Measurements from ENCODE around the gene TAPBPL.

TAPBPL gene, protein sequence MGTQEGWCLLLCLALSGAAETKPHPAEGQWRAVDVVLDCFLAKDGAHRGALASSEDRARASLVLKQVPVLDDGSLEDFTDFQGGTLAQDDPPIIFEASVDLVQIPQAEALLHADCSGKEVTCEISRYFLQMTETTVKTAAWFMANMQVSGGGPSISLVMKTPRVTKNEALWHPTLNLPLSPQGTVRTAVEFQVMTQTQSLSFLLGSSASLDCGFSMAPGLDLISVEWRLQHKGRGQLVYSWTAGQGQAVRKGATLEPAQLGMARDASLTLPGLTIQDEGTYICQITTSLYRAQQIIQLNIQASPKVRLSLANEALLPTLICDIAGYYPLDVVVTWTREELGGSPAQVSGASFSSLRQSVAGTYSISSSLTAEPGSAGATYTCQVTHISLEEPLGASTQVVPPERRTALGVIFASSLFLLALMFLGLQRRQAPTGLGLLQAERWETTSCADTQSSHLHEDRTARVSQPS

DNA sequence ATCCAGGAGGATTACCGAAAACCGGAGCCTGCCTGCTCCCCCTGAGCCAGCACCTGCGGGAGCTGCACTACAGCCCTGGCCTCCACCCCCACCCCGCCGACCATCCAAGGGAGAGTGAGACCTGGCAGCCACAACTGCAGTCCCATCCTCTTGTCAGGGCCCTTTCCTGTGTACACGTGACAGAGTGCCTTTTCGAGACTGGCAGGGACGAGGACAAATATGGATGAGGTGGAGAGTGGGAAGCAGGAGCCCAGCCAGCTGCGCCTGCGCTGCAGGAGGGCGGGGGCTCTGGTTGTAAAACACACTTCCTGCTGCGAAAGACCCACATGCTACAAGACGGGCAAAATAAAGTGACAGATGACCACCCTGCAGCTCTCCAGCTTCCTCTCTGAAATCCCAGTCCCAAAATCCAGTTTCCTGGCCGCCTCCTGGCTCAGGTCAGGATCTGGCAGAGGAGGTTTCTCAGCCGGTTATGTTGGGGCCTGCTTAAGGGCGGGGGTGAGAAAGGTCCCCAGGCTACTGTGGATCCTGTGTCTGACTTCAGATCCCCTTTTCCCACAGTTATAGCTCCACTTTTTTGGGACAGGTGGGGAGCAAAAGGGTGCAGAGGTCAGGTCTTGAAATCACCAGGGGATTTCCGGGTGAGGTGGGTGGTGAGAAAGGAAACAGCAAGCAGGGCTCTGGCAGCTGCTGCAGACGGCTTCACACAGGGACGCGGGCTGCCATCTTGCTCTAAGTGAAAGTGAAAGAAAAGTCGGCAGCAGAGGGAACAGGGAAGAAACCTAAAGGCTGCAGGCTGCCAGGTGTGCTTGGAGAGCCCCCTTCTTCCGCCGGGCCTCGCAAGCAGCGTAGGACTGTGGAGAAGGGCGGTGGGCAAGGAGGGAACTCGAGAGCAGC lies at the start of gene TAPBPL:
Gene TAPBPL, plus strand, starts transcription at position 695 of the 897 bp plus-strand sequence. CDS start 207 bp downstream, outside the sequence.
- no peaks in the 10 kb centered on the region for H3K9me3 Mint-ChIP-seq
- peak within 1 kb of the TSS; percentile 98 to 99 (median 98) for H3K27ac Mint-ChIP-seq
- TF ChIP-seq, protein P1, sequence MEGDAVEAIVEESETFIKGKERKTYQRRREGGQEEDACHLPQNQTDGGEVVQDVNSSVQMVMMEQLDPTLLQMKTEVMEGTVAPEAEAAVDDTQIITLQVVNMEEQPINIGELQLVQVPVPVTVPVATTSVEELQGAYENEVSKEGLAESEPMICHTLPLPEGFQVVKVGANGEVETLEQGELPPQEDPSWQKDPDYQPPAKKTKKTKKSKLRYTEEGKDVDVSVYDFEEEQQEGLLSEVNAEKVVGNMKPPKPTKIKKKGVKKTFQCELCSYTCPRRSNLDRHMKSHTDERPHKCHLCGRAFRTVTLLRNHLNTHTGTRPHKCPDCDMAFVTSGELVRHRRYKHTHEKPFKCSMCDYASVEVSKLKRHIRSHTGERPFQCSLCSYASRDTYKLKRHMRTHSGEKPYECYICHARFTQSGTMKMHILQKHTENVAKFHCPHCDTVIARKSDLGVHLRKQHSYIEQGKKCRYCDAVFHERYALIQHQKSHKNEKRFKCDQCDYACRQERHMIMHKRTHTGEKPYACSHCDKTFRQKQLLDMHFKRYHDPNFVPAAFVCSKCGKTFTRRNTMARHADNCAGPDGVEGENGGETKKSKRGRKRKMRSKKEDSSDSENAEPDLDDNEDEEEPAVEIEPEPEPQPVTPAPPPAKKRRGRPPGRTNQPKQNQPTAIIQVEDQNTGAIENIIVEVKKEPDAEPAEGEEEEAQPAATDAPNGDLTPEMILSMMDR (IDR thresholded peaks at IDR 0.05; ENCODE audit: unreplicated experiment in 3 of 3), result no peak
- peaks cover 32% of the 10 kb centered on the region for H3K4me1 Mint-ChIP-seq
- H3K4me3 Mint-ChIP-seq, result peak within 1 kb of the TSS; percentile 86 to 92 (median 90)
- H3K27me3 Mint-ChIP-seq (ENCODE audit: low read depth), result no peaks in the 10 kb centered on the region
- no peaks in the 10 kb centered on the region for H3K36me3 Mint-ChIP-seq (ENCODE audit: low read depth)

GRCh38 chr12:6404390-6404789 lies 47.5 kb upstream of the TAPBPL start:
- Mint-ChIP-seq H3K9me3 (peaks cover 5% of the 10 kb centered on the region), H3K4me3 (no peak overlapping the region), H3K36me3 (ENCODE audit: low read depth) (peaks cover 5% of the 10 kb centered on the region), H3K27ac (no peak overlapping the region), H3K4me1 (no peaks in the 10 kb centered on the region), H3K27me3 (ENCODE audit: low read depth) (peaks cover 4% of the 10 kb centered on the region)
- TF ChIP-seq, protein P1 (IDR thresholded peaks at IDR 0.05; ENCODE audit: unreplicated experiment in 3 of 3), result no peak

- Mint-ChIP-seq H3K27ac (peak overlapping the region in 1 of 3 experiments; percentile 56), H3K9me3 (peaks cover 21% of the 10 kb centered on the region), H3K4me3 (no peak overlapping the region), H3K36me3 (ENCODE audit: low read depth) (peaks cover 16% of the 10 kb centered on the region), H3K27me3 (ENCODE audit: low read depth) (peaks cover 4% of the 10 kb centered on the region), H3K4me1 (no peaks in the 10 kb centered on the region)
- TF ChIP-seq, protein P1 (IDR thresholded peaks at IDR 0.05; ENCODE audit: unreplicated experiment in 3 of 3), result no peak
Observed at GRCh38 chr12:6405963-6406362, 45.9 kb upstream of the TAPBPL start.

DNA sequence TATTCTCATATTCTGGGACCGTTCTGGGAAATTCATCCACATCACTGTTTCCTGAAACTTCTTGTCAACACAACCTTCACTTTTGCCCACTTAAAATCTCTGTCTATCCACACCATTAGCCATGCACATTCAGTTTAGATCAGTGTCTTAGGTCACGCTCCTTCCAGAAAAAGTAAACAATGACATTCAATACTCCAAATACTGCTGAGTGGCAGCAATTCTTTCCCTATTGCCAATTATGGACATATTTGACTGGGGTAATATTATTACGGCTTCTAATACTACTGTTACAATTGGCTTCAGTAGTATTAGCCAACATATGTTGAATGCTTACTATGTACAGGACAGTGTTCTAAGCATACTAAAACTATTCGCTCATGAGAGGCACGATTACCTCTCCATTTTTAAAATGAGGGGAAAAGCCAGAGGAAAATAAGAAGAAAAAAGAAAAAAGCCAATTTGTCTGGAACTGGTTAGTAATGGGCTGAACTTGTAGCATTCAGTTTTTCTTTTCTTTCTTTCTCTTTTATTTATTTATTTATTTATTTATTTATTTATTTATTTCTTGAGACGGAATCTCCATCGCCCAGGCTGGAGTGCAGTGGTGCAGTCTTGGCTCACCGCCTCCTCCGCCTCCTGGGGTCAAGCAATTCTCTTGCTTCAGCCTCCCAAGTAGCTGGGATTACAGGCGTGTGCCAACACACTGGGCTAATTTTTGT lies 44.4 kb upstream of the TAPBPL start:
- no peaks in the 10 kb centered on the region for H3K4me1 Mint-ChIP-seq
- peaks cover 4% of the 10 kb centered on the region for H3K27me3 Mint-ChIP-seq (ENCODE audit: low read depth)
- TF ChIP-seq, protein P1 (IDR thresholded peaks at IDR 0.05; ENCODE audit: unreplicated experiment in 3 of 3), result no peak
- peaks cover 16% of the 10 kb centered on the region for H3K36me3 Mint-ChIP-seq (ENCODE audit: low read depth)
- H3K27ac Mint-ChIP-seq, result no peak overlapping the region
- H3K4me3 Mint-ChIP-seq, result no peak overlapping the region
- H3K9me3 Mint-ChIP-seq, result peaks cover 27% of the 10 kb centered on the region

DNA sequence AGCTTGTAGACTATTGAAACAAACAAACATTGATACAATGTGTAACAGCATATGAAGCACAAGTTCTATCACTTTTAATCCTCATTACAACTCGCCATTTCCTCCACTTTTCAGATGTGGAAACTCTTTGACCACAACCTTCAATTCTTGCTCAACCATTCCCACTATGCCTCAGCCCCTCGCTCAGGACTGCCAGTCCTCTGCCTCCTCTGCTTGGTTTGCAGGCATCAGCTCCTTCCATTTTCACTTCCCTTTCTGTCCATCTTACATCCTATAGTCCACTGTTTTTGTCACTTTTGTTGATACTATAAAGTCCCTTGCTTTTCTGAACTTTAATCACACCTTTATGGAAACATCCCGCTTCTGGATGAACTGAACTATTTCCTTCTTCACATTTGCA lies 35.2 kb upstream of the TAPBPL start:
- H3K4me1 Mint-ChIP-seq, result no peaks in the 10 kb centered on the region
- H3K4me3 Mint-ChIP-seq, result no peak overlapping the region

More for the DNA sequence above, 35.2 kb upstream of the TAPBPL start:
- Mint-ChIP-seq H3K36me3 (ENCODE audit: low read depth) (no peaks in the 10 kb centered on the region), H3K27me3 (ENCODE audit: low read depth) (no peaks in the 10 kb centered on the region), H3K9me3 (peaks cover 6% of the 10 kb centered on the region), H3K27ac (no peak overlapping the region)
- TF ChIP-seq, protein P1 (IDR thresholded peaks at IDR 0.05; ENCODE audit: unreplicated experiment in 3 of 3), result no peak
